ENCODE measurements around the gene TMEM52B.
"Not testable (repeated sequence)": the region's sequence is repeated elsewhere in the genome, so short reads cannot be mapped to it uniquely, and the experiment has no call there.

The TMEM52B gene

GRCh38 chr12:10211940-10212738, 33.3 kb downstream of the TMEM52B start:
- peak; percentile 87 to 91 for DNase-seq

GRCh38 chr12:10212739-10213131, 33.9 kb downstream of the TMEM52B start, which contains the start of gene GABARAPL1:
TSS of gene GABARAPL1 (plus strand) at chr12:10212877. CDS start at chr12:10213130, 253 bp downstream.
- DNase-seq, result peak; percentile 78 to 87

- peak; percentile 56 to 73 for DNase-seq
Observed at GRCh38 chr12:10213168-10214135, 34.6 kb downstream of the TMEM52B start.

- peak in 1 of 2 donors; percentile 51 for DNase-seq
Observed at GRCh38 chr12:10214136-10214894, 35.5 kb downstream of the TMEM52B start.

- DNase-seq, result no peak
Observed at GRCh38 chr12:10214895-10215267, 36.0 kb downstream of the TMEM52B start.

DNA sequence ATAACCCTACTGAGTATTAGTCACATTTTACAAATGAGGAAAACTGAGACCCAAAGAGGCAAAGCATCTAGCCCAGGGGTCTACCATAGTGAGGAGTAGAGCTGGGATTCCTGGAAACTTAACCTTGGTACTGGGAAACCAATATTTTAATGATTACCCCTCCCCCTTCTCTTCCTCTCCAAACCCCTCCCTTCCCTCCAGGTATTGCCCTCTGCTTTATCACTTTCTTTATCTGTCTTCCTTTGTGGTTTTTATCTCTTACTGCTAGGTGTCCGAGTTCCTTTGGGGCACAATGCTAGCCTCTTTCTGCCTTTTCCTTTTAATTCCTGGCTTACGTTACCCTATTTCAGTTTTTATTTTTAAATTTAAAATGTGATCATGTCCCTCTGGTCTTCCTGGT, 36.6 kb downstream of the TMEM52B start:
- DNase-seq, result no peak

DNA sequence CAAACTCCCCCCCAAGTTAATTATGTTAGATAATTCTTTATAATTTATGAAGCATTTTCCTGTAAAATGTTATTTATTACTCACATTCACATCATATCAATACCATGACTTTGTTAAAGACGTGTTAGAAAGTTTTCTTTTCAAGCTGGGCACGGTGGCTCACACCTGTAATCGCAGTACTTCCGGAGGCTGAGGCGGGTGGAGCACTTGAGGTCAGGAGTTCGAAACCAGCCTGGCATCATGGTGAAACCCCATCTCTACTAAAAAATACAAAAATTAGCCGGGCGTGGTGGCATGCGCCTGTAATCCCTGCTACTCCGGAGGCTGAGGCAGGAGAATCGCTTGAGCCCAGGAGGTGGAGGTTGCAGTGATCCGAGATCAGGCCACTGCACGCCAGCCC, 37.1 kb downstream of the TMEM52B start:
- DNase-seq, result not testable (repeated sequence)

- no peak for DNase-seq
Observed at GRCh38 chr12:10218021-10218420, 39.2 kb downstream of the TMEM52B start.

DNA sequence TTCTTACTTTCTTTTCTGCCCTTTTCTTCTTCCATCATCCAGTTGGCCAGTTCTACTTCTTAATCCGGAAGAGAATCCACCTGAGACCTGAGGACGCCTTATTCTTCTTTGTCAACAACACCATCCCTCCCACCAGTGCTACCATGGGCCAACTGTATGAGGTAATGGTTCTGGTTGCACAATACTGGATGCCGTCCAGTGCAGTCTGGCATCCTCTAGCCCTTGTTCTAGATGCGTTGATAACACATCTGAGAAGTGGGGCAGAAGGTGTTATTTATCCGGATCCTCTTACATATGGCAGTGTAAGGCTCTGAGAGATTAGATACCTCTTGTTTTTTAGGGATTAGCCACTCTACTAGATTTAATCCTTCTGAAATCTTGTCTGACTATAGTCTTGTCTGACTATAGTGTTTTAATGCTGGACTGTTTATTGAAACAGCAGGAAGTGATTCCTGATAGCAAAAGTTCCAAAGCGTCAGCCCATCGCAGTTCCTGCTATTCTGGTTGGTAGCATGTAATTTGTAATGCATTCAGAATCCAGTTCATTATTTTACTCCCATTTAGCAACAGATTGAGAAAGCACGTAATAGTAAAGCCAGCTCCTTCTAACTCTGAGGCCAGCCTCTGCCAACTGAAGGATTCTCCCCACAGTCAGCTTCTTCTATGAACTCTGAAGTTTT, 41.7 kb downstream of the TMEM52B start:
- peak; percentile 20 to 31 for DNase-seq

GRCh38 chr12:10221846-10222245, 43.0 kb downstream of the TMEM52B start:
- no peak for DNase-seq

DNA sequence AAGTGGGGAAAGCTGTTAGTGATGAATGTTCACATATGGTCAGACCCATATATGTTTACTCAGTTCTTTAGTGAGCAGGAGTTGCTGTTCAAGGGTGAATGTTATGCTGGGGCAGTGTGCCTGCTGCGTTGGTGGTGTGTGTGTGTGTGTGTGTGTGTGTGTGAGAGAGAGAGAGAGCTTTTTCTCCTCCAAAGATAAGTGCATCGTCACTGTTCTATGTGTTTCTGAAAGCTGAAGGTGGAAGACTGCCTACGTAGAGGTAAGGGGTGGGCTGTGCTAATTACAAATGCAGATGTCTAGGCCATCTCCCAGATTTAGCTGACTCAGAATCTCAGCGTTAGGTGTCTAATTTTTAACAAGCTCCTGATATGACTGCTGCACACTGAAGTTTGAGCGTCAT, 44.4 kb downstream of the TMEM52B start:
- no peak for DNase-seq

GRCh38 chr12:10225426-10225825, 46.6 kb downstream of the TMEM52B start:
- DNase-seq, result not testable (repeated sequence)

DNA sequence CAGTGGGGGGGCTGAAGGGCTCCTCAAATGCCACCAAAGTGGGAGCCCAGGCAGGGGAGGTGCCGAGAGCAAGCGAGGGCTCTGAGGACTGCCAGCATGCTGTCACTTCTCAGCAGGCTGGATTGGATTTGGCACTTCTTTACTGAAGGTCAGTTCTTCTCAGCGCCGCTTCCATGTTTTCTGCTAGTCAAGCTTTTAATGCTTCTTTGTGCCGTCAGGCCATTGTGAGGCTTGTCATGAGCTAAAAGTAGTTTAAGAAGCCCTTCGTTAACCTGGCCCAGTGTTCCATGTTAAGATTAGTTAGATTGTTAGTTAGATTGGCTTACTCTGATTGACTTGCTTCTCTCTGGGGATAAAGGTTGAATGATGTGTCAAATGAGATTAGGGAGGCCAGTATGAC, 47.3 kb downstream of the TMEM52B start:
- DNase-seq, result no peak

DNA sequence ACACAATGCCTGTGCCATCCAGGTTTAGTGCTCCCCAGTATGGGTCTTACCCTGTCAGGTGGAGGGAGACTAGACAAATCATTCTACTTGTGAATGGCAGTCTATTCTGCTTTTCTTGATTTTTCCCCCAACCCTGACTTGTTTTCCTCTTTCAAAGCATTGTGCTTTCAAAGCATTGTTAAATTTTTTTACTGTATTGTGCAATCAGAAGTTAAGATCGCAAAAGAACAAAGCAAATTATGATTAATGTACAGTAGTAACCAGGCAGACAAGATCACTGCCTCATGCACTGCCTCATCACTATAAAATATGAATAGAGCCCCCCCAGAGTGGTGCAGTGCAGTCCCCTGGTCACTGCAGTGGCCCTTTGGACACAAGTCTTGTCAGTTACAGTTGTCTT, 47.9 kb downstream of the TMEM52B start:
- no peak for DNase-seq

GRCh38 chr12:10227648-10228047, 48.8 kb downstream of the TMEM52B start:
- no peak for DNase-seq

DNA sequence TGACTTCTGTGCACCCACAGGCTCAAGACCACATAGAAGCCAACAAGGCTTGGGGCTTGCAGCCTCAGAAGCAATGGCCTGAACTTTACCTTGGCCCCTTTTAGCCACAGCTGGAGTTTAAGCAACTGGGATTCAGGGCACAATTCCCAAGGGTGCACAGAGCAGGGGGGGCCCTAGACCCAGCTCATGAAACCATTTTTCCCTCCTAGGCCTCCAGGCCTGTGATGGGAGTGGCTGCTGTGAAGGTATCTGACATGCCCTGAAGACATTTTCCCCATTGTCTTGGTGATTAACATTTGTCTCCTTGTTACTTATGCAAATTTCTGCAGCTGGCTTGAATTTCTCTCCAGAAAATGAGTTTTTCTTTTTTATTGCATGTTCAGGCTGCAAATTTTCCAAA, 55.7 kb downstream of the TMEM52B start:
- no peak for DNase-seq

GRCh38 chr12:10235761-10236631, 57.2 kb downstream of the TMEM52B start:
- DNase-seq, result peak in 1 of 2 donors; percentile 42

GRCh38 chr12:10236720-10237119, 57.9 kb downstream of the TMEM52B start:
- DNase-seq, result no peak

DNA sequence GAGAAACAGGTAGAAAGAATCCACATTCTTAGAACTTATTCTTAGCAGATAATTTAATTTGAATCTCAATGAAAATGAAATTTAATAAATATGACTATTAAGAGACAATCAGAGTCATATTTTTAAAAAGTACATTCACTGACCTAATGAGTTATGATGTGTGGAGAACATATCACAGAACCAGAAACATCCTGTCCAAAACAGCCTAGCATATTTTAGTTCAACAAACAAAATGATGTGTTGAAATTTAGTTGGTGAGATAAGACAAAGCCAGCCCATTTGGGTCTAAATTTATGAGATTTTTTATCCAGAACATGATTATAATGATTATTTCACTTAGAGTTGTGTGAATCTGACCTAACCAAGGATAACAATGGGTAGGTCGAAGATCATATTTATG, 59.7 kb downstream of the TMEM52B start:
- no peak for DNase-seq

DNA sequence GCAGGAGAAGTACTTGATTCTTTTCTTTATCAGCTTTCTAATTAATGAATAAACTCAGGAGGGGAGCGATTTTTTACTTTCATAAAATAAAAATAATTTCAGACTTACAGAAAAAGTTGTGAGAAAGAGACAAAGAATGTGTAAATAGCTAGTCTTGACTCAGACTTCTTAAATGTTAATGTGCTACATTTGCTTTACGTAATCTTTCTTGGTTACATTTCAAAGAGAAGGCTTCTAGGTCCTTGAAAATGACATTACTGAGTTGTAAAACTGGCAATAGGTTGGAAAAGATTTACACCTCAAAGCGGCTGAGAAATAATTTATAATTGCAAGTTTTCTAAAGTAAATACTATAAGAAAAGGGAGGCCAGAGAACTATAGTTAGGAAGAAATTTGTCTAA, 62.5 kb downstream of the TMEM52B start:
- no peak for DNase-seq

Data from hippocampal formation (tissue), 2 donors.